HTERT RPE-1 (cell line): Measurements from ENCODE around the gene M1AP.

Experiments
- in situ Hi-C: fragments of 300-500 bp; cut with MboI; formaldehyde crosslinking; loops from 4 replicates; pipeline ENCODE4 v1.14.3; 2020; ENCODE audit warnings: low sequenced_read_pairs

M1AP gene

GRCh38 chr2:74648009-74648443 lies at the start of gene M1AP:
TSS of gene M1AP (minus strand) at chr2:74648330. CDS start at chr2:74640275, 8,055 bp downstream.
- in situ Hi-C loops = no loop called here

GRCh38 chr2:74696829-74697228 lies 48.7 kb upstream of the M1AP start:
- in situ Hi-C loops = no loop called here

GRCh38 chr2:74695663-74696062 lies 47.5 kb upstream of the M1AP start:
- in situ Hi-C loops = no loop called here

- in situ Hi-C loops = no loop called here
Observed at GRCh38 chr2:74694281-74694680, 46.2 kb upstream of the M1AP start.

GRCh38 chr2:74693668-74694067 lies 45.5 kb upstream of the M1AP start:
- in situ Hi-C loops = no loop called here

GRCh38 chr2:74693213-74693612 lies 45.1 kb upstream of the M1AP start:
- in situ Hi-C loops = no loop called here

- in situ Hi-C loops = no loop called here
Observed at GRCh38 chr2:74691929-74692328, 43.8 kb upstream of the M1AP start.

GRCh38 chr2:74690571-74690970 lies 42.4 kb upstream of the M1AP start:
- in situ Hi-C loops = no loop called here

GRCh38 chr2:74689671-74690070 lies 41.5 kb upstream of the M1AP start:
- in situ Hi-C loops = no loop called here

GRCh38 chr2:74688881-74689280 lies 40.8 kb upstream of the M1AP start:
- in situ Hi-C loops = no loop called here

GRCh38 chr2:74685408-74685807 lies 37.3 kb upstream of the M1AP start:
- in situ Hi-C loops = no loop called here

GRCh38 chr2:74682501-74682900 lies 34.4 kb upstream of the M1AP start:
- in situ Hi-C loops = no loop called here

GRCh38 chr2:74679615-74680014 lies 31.5 kb upstream of the M1AP start:
- in situ Hi-C loops = no loop called here

GRCh38 chr2:74676331-74676730 lies 28.2 kb upstream of the M1AP start:
- in situ Hi-C loops = no loop called here

GRCh38 chr2:74675090-74675489 lies 27.0 kb upstream of the M1AP start:
- in situ Hi-C loops = no loop called here

- in situ Hi-C loops = no loop called here
Observed at GRCh38 chr2:74673826-74674528, 25.8 kb upstream of the M1AP start.

GRCh38 chr2:74671479-74671878 lies 23.3 kb upstream of the M1AP start:
- in situ Hi-C loops = no loop called here

- in situ Hi-C loops = no loop called here
Observed at GRCh38 chr2:74670263-74670662, 22.1 kb upstream of the M1AP start.

GRCh38 chr2:74668087-74668486 lies 20.0 kb upstream of the M1AP start:
- in situ Hi-C loops = no loop called here

- in situ Hi-C loops = no loop called here
Observed at GRCh38 chr2:74659462-74659861, 11.3 kb upstream of the M1AP start.

- in situ Hi-C loops = no loop called here
Observed at GRCh38 chr2:74658516-74658915, 10.4 kb upstream of the M1AP start.

GRCh38 chr2:74655579-74655978 lies 7.4 kb upstream of the M1AP start:
- in situ Hi-C loops = no loop called here
